AG09309 (cell line): ENCODE results near the gene TMEM132D.

Source experiments
- DNase-seq: peaks from one replicate; pipeline ENCODE4 v3.0.0-alpha.2; 2010; ENCODE audit warnings: low read depth
- H3K4me3 ChIP-seq: 2 replicates; pipeline ENCODE4 v1.5.1; 2011; ENCODE audit warnings: mild to moderate bottlenecking, low read depth, low read length, moderate library complexity; ENCODE audit not compliant: control insufficient read depth
- TF ChIP-seq, protein P1 (sequence below): IDR thresholded peaks from 2 replicates; pipeline ENCODE4 v1.5.1; 2011; ENCODE audit warnings: mild to moderate bottlenecking, low read depth, low read length, inconsistent platforms; ENCODE audit not compliant: insufficient read depth, control insufficient read depth; ENCODE audit errors: missing control alignments

TMEM132D gene

DNA sequence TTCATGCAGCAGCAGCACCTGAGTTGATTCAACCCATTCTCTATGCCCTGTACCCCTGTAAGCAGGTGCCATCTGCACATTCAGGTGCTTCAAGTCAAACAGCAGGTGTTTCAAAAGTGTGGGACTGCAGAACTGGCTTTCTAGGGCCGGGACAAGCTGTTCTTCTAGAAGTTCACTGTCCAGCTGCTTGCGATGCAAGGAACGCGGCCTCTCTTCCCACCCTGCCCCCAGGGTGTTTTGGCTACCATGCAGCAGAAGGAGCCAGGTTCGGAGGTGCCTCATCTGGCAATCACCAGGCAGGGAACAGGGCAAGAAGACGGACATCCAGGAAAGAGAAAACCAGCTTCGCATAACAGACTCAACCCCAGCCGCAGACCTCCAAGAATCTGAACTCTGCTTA is 35.2 kb downstream of the TMEM132D start:
- H3K4me3 ChIP-seq: no peak overlapping the region
- no peak for DNase-seq
- TF ChIP-seq, protein P1, sequence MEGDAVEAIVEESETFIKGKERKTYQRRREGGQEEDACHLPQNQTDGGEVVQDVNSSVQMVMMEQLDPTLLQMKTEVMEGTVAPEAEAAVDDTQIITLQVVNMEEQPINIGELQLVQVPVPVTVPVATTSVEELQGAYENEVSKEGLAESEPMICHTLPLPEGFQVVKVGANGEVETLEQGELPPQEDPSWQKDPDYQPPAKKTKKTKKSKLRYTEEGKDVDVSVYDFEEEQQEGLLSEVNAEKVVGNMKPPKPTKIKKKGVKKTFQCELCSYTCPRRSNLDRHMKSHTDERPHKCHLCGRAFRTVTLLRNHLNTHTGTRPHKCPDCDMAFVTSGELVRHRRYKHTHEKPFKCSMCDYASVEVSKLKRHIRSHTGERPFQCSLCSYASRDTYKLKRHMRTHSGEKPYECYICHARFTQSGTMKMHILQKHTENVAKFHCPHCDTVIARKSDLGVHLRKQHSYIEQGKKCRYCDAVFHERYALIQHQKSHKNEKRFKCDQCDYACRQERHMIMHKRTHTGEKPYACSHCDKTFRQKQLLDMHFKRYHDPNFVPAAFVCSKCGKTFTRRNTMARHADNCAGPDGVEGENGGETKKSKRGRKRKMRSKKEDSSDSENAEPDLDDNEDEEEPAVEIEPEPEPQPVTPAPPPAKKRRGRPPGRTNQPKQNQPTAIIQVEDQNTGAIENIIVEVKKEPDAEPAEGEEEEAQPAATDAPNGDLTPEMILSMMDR: no peak

- TF ChIP-seq, protein P1: no peak
- no peak for DNase-seq
- no peak overlapping the region for H3K4me3 ChIP-seq
Measured at GRCh38 chr12:129863938-129864337, 39.9 kb downstream of the TMEM132D start.

GRCh38 chr12:129862561-129863175 is 41.2 kb downstream of the TMEM132D start:
- DNase-seq: no peak
- TF ChIP-seq, protein P1: no peak

DNA sequence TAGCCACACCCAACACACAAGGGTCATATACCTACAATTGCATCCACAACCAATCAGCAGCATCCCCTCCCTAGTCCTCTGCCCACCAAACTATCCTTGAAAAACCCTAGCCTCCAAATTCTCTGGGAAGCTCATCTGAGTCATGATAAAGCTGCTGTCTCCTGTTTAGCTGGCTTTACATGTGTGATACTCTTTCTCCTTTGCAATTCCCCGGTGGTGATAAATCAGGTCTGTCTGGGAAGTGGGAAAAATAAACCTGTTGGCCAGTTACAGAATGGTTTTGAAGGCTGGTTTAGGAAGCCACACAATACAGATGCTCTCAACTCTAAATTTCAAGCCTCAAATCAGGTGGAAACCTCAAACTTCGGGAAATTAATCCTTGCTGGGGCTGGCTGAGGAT is 41.9 kb downstream of the TMEM132D start:
- no peak overlapping the region for H3K4me3 ChIP-seq
- TF ChIP-seq, protein P1: no peak
- no peak for DNase-seq

More at GRCh38 chr12:129862561-129863175, 41.2 kb downstream of the TMEM132D start:
- no peak overlapping the region for H3K4me3 ChIP-seq

DNA sequence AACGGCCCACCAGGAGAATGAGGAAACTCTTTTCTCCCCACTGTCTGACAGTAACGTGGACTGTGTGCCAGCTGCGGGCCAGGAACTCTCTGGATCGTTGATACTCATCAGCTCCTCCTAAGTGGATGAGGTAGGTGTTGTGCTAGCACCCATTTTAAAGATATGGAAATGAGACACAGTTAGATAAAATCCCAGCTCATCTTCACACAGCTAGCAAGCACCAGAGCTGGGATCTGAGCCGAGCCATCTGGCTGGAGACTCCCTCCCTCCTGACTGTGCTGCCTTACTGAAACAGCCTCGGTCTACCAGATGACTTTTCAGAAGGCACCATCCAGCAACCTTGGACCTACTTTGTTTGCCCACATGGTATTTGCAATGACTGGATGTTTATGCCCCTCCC is 49.2 kb downstream of the TMEM132D start:
- TF ChIP-seq, protein P1: no peak
- no peak for DNase-seq
- H3K4me3 ChIP-seq: no peak overlapping the region

- TF ChIP-seq, protein P1: no peak
- DNase-seq: no peak
- no peak overlapping the region for H3K4me3 ChIP-seq
Measured at GRCh38 chr12:129851296-129851695, 52.5 kb downstream of the TMEM132D start.
